Central memory CD4-positive, alpha-beta T cell (primary cell): Measurements from ENCODE around the gene TBCK.

Experiments used
- DNase-seq: peaks from one replicate; pipeline ENCODE4 v3.0.0; 2022

Gene TBCK

DNA sequence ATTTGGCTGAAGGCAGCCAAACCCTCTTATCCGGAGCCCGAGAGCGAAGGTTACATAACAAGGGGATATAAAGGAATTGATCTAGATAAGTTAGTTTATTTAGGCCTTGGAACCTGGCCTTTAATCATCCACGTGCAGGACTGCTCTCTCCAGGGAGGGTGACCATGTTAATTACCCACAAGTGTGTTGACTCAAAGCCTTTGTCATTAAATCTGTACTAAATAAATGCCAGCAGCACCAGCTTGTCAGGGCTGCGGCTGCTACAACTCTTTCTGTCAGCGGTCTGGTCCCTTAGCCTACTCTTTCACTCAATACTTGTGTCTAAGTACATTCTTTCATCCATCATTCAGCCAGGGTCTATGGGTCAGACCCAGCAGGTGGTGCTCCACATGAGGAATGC is 206.1 kb downstream of the TBCK start:
- DNase-seq: no peak

DNA sequence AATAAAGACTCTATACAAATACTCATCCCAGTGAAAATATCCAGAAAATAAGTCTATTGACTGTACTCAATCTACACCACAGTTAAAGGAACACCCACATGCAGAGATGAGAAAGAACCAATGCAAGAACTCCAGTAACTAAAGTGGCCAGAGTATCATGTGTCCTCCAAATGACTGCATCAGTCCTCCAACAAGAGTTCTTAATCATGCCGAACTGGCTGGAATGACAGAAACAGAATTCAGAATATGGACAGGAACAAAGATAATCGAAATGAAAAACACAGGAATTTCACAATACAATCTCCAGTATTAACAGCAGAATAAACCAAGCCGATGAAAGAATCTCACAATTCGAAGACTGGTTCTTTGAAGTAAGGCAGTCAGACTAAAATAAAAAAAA is 210.3 kb downstream of the TBCK start:
- DNase-seq: no peak

- DNase-seq: no peak
Measured at GRCh38 chr4:106104276-106104675, 211.7 kb downstream of the TBCK start.

GRCh38 chr4:106096454-106096853 is 219.6 kb downstream of the TBCK start:
- DNase-seq: no peak

DNA sequence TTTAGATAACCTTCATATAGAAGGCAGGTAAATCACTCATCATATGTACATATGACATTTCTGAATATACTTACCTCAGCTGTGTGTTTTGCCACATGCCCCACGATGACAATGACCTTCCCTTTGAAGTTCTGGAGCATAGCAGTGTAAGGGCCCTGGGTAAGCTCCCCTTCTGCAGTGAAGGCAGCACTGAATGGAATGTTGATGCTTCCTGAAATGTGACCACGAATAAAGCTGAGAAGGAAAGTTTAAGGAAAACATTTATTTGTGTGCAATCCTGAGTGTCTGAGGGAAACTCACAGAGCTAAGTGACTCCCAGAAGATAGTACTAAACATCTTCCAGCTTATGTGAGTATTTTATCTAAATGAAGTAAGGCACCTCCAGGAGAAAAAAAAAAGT is 220.6 kb downstream of the TBCK start:
- DNase-seq: no peak

DNA sequence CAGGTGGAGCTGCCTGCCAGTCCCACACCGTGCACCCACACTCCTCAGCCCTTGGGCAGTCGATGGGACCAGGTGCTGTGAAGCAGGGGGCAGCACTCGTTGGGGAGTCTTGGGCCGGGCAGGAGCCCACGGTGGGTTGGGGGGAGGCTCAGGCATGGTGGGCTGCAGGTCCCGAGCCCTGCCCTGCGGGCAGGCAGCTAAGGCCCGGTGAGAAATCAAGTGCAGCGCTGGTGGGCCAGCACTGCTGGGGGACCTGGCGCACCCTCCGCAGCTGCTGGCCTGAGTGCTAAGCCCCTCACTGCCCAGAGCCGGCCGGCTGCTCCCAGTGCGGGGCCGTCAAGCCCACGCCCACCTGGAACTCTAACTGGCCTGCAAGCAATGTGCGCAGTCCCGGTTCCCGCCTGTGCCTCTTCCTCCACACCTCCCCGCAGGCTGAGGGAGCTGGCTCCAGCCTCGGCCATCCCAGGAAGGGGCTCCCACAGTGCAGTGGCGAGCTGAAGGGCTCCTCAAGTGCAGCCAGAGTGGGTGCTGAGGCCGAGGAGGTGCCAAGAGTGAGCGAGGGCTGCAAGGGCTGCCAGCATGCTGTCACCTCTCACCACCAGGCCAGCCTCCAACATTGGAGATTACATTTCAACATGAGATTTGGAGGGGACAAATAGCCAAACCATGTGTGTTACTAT is 223.5 kb downstream of the TBCK start:
- no peak for DNase-seq

- no peak for DNase-seq
Measured at GRCh38 chr4:106090826-106091225, 225.2 kb downstream of the TBCK start.

DNA sequence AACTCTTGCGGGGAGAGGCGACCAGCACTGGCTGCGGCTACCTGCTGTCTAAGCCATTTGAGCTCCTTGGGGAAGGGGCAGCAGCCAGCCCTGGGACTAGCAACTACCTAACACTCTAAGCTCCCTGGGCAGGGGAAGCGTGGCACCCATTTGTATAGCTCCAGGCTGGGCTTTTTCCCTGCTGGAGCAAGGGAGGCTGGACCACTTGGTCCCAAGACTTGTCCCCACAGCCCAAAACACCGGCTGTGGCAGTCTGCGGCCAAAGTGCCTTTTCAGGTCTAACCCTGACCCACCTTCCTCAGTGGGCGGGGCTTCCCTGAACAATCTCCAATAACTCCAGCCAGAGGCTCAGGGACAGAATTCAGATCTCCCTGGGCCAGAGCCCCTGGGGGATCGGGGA is 232.9 kb downstream of the TBCK start:
- DNase-seq: no peak

DNA sequence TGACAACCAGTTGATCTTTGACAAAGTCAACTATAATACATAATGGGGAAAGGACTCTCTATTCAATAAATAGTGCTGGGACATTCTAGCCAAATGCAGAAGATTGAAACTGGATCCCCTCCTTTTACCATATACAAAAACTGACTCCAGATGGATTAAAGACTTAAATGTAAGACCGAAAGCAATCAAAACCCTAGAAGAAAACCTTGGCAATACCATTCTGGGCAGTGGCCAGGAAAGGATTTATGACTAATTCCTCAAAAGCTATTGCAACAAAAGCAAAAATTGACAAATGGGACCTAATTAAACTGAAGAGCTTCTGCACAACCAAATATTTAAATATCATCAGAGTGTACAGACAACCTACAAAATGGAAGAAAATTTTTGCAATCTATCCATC is 235.6 kb downstream of the TBCK start:
- no peak for DNase-seq

- DNase-seq: no peak
Measured at GRCh38 chr4:106079616-106080015, 236.4 kb downstream of the TBCK start.

GRCh38 chr4:106065018-106065417 is 251.0 kb downstream of the TBCK start:
- no peak for DNase-seq

DNA sequence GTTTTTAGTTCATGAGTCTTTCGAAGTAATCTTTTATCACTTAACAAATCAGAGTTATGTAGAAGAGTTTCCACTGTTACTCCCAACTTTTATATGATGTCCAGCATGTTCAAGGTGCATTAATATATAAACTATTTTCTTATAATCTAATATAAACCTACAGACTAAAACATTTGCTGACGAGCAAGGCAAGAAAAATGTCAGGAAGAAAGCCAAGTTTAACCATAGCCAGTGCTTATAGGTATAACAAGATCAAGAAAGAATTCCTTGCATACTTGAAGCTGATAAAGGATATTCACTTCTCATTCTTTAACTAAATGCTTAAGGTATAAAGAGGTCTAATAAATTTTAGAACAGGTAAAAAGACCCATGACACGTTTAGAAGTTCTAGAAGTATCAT is 253.0 kb downstream of the TBCK start:
- DNase-seq: no peak

- DNase-seq: no peak
Measured at GRCh38 chr4:106062452-106062875, 253.5 kb downstream of the TBCK start.

GRCh38 chr4:106058921-106059320 is 257.1 kb downstream of the TBCK start:
- DNase-seq: no peak

DNA sequence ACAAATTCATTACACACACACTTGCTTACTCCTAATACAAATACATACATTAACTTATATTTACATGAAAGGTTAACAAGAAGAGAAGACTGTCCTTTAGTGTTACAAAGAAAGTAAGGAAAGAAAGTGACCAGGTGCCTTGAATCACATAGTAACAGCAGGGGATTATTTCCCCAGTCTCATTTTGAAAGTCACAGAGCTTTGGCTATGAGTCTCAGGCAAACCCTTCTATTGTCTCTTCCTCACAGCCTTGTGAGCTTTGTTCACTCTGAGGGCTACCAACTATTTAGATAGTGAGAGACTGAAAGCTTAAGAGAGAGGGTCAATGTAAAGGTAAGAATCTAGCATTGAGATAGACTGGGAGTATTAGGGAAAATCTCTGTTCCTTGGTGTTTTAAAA is 259.1 kb downstream of the TBCK start:
- DNase-seq: no peak

DNA sequence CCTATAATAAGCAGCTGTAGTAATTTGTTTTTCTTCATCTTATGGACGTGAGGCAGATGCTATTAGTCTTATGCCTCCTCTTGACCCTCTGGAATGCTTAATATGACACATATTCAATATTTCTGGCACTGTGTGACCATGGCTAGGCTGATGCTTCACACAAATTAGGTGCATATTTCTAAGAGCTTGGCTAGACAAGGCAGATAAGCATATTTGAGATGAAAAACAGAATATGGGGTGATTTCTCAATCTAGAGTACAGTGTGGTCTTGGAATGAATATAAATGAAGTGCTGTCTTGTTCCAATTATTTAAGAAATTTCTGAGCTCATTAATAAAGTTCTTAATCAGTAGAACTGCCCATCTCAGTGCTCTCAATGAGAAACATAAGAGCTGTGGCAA is 264.5 kb downstream of the TBCK start:
- DNase-seq: no peak

GRCh38 chr4:106049490-106049889 is 266.5 kb downstream of the TBCK start:
- no peak for DNase-seq

- no peak for DNase-seq
Measured at GRCh38 chr4:106048250-106048971, 267.6 kb downstream of the TBCK start.

GRCh38 chr4:106046083-106046482 is 269.9 kb downstream of the TBCK start:
- no peak for DNase-seq

DNA sequence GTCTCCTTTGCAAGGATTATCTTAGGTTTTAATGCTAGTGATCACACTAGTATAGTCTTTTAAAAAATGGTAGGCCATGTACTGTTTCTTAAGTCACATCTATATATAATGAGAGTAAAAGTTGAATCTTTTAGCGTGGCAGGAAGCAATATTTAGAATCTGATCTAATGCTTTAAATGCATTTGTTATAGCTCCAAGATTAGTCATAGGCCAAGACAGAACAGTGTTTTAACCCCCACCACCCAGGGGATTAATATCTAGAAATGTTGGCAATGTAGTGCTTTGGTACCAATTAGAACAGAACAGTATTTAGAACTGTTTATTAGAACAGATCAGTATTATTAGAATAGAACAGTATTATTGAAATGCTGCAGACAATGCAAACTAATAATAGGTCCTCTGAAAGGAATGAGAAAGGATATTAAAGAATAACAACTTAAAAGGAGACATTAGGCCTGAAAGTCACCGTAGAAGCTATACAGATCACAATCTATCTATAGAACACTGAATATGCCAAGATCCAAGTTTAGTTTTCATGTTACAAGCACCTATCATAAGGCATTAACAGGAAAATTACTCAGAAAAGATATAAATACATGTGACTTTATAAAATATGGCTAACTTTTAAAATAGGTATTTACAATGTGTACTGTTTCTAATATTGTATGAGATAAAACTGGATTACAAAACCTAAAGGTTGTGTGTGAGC is 274.6 kb downstream of the TBCK start:
- no peak for DNase-seq

DNA sequence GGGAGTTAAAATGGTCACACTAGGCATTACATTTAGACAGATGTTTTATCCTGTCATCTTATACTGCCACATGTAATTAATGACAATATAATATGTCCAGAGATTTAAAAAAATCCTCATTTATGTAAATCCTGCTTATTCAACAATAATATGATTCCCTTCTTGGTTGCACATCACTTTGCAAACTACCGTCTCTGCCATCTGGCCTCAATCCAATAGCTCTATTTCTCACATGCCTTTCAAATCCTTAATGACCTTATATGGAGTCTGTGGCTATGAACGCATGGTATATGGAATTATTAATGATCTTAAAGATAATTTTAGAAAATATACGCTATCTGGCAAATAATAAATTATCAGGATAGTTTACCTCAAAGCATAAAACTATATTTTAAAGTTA is 276.2 kb downstream of the TBCK start:
- no peak for DNase-seq

- DNase-seq: no peak
Measured at GRCh38 chr4:106038908-106039307, 277.1 kb downstream of the TBCK start.

DNA sequence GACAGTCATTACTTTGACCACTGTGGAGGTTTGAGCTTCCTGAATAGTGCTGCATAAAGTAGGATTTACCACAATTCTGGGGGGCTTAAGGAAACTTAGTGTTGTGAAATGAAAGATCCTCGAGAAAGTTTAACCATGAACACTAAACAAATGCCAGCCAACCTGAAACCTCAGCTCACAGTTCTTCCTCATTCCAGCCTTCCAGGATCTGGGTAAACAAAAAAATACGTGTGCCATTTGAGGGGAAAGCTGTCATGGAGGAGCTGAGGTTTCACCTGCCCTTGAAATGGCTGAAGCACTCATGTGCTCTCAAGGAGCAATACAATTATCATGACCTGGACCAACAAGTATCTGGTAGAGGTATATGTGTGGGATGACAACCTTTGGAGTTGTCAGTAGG is 278.0 kb downstream of the TBCK start:
- no peak for DNase-seq

GRCh38 chr4:106036848-106037247 is 279.2 kb downstream of the TBCK start:
- DNase-seq: no peak
